HG02610 (cell line): ENCODE measurements around the gene SAE1.
"Not testable (repeated sequence)": the region's sequence is repeated elsewhere in the genome, so short reads cannot be mapped to it uniquely, and the experiment has no call there.

Source experiments
- ATAC-seq: cut with Tn5 transposase; IDR thresholded peaks from one replicate; pipeline ENCODE4 v1.9.1; 2021; ENCODE audit warnings: mild to moderate bottlenecking, moderate library complexity; ENCODE audit not compliant: unreplicated experiment

Gene SAE1

DNA sequence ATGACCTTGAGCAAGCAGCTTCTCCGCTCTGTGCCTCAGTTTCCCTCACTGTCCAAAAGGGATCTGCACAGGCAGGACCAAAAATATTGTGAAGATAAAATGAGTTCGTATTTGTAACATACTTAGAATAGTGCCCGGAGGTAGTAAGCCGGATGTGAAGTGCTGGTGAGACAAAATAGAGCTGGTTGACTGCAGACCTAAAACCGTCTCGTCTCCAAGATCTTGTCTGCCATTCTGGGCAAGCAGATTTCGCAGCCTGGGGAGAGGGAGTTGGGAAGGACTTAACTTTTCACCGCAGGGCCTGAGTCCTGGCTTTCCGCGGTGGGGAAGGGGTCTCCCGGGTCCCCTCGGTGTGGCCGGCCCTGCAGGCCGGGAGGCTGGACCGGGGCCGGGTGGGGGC, 108.5 kb downstream of the SAE1 start:
- no peak for ATAC-seq

GRCh38 chr19:47239610-47240296, 109.1 kb downstream of the SAE1 start:
- ATAC-seq: no peak

- ATAC-seq: no peak
Observed at GRCh38 chr19:47240556-47240955, 109.9 kb downstream of the SAE1 start.

DNA sequence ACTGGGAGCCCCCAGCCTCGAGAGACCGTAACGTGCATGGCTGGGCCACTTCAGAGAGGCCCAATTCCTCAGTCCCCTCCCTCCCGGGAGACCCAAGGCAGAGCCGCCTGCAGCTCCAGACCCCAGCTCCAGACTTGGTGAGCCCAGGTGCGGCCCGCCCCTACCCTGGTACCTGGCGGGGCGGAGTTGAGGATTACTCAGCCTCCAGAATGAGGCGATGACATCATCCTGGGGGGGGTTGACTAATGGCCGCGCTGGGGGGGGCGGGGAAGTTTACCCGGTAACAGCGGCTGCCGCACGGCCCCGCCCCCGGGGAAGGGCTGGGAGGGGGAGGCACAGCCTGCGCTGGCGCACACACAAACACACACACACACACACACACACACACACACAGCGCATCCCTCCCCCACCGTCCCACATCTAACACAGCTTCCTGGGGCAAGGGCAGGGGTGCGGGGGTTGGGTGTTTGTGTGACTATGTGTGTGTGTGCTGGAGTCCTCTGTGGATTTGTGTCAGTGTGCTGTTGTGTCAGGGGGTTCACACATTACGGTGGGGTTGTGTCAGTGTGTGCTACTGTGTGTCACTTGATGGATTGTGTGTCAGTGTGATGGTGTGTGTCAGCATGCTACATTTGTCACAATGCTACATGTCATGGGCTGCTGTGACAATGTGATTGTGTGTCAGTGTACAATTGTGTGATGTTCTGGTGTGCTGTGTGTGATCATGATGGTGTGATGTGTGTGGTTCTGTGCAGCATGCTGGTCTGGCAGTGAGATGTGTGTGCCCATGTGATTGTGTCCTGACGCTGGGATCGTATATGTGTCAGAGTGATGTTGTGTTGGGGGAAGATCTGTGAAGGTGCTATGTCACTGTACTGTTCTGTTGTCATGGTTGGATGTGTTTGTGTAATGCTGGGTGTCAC, 110.6 kb downstream of the SAE1 start:
- no peak for ATAC-seq

DNA sequence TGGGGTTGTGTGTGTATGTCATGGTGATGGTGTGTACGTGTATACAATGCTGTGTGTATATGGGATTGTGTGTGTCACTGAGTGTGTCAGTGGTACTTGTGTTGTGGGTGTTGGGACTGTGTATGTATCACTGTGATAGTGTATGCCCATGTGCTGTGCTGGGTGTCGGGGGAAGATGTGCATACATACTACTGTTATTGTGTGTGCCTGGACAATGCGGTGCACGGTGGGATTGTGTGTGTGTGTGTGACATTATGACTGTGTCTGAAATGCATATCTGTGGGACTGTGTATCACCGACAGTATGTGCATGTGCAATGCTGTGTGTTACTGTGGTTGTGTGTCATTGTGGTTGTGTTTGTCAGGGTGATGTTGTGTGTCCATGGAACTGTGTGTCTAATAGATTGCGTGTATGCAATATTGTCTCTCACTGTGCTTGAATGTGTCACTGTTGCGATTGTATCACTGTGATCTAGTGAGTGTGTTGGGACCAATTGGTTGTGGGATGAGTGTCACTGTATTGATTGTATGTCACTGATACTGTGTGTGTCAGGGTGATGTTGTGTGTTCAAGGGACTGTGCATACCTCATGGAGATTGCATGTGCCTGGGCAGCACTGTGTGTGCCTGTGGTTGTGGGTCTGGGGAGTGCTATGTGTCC, 111.4 kb downstream of the SAE1 start:
- ATAC-seq: no peak

DNA sequence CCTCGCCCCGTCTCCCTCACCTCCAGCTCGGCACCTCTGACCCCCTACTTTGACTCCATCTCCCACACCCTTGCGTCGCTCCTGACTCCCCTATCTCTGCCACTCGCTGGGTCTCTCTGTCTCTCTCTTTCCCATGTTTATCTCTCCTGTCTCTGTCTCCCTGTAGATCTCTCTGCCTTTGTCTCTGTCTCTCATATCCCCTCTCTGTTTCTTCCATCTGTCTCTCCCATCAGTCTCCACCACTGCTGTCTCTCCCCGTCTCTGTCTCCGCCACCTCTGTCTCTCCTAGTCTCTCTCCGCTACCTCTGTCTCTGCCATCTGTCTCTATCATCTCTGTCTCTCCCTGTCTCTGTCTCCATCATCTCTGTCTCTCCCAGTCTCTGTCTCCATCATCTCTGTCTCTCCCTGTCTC, 112.7 kb downstream of the SAE1 start:
- ATAC-seq: no peak

DNA sequence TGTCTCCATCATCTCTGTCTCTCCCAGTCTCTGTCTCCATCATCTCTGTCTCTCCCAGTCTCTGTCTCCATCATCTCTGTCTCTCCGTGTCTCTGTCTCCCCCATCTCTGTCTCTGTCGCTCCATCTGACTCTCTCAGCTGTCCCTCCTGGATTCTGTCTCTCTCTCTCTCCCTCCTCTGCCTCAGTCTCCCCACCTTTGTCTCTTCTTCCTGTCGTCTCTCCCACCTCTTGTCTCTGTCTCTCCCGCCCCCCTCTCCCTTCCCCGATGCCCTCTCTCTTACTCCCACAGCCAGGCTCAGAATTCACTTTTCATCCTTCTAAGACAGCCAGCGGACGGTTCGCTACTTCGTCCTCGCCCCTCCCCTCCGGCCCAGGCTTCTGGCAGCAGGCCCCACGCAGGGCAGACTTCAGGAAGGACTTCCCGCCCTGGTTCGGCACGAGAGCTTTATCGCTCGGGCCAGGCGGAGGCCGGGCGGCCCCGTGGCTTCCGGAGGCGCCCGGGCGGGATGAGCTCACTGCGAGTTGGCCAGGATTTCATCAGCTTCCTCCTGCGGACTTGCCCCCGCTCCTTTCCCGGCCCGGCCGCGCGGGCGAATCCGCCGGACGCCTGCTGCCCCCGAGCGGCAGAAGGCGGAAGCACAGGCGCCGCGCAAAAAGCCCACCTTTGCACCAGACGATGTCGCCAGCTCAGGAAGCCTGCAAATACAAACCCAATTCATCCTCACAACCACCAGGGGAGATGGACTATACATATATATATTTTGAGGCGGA, 113.3 kb downstream of the SAE1 start:
- peak; percentile 62 for ATAC-seq

DNA sequence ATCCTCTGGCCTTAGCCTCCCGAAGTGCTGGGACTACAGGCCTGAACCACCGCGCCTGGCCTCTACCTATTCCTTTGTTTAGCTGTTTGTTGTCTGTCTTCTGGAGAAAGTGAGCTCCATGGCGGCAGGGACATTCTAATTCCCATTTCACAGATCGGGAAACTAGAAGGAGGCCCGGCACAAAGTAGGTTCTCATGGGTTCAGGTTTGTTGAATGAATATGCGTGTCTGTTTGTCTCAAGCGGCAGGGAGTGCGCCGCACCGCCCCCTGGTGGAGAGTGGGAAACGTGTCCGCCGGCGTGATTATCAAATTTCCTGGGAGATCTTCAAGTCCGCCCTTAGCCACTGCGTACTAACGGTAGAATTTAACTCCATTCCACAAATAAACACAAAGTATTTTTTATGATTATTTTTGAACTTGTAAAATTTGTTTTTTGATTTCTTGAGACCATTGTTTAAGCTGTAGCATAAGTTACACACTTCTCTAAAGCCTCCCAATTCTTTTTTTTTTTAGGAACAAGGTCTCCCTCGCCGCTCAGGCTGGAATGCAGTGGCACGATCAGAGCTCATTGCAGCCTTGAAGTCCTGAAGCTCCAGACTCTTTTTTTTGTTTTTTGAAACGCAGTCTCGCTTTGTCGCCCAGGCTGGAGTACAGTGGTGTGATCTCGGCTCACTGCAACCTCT, 116.8 kb downstream of the SAE1 start:
- ATAC-seq: no peak

DNA sequence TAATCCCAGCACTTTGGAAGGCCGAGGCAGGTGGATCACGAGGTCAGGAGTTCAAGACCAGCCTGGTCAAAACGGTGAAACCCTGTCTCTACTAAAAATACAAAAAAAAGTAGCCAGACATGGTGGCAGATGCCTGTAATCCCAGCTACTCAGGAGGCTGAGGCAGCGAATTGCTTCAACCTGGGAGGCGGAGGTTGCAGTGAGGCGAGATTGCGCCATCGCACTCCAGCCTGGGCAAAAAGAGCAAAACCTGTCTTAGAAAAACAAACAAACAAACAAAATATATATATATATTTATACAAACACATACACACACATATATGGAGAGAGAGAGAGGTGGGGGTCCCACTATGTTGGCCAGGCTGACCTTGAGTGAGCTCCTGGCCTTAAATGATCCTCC, 122.4 kb downstream of the SAE1 start:
- not testable (repeated sequence) for ATAC-seq

DNA sequence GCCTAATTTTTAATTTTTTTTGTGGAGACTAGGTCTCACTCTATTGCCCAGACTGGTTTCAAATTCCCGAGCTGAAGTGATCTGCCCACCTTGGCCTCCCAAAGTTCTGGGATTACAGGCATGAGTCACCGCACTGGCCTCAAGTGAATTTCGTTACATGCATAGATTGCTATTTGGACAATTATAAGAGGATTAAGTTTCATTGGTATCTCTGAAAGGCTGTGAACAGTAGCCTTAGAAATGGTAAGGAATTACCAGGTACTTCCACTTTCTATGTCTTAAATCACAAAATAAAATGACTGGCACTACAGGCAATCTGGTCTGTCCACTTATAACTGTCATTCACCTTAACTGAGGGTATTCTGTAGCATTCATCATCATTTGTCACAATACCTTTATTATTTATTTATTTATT, 122.8 kb downstream of the SAE1 start:
- ATAC-seq: no peak

DNA sequence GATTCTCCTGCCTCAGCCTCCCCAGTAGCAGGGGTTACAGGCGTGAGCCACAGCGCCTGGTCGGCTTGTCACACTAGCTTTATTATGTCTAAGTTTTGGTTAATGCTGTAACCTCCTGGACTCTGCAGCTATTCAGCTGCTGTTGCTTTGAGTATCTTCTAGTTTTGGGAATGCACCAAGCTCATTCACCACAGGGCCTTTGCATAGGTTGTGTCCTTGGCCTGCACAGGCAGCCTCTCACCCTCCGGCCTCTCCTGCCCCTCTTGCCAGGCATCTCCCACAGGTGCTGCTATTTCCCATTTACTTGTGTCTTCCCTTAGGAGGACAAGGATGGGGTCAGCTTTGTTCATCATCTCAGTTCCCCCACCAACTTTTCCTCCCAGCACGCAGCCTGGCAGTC, 123.3 kb downstream of the SAE1 start:
- ATAC-seq: no peak

DNA sequence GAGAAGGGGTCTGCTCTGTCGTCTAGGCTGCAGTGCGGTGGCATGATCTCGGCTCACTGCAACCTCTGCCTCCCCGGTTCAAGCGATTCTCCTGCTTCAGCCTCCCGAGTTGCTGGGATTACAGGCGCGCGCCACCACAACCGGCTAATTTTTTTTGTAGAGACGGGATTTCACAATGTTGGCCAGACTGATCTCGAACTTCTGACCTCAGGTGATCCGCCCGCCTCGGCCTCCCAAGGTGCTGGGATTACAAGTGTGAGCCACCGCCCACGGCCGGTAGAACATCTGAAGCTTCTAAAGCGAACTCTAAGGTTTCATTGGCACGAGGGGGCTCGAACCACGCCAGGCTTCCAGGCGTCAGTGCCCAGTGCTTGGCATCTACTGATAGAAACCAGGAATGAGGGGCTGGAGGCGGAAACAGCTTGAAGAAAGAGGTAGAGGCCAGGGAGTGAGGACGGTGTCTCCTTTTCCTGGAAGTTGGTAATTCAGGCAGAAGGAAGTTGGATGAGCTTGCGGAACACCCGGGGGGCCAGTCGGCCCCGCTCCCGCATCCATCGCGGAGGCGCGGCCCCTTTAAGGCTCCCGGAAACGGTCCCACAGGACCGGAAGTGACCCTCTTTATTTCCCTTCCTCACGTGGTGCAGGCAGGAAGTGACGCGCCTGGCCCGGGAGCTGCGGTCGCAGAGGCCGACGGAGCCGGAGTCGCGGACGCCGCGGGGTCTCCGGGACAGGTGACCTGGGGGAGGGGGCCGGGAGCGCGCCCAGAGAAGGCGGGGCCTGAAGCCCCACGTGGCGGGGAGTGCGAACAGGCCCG, 125.5 kb downstream of the SAE1 start, which contains the start of gene CCDC9:
CCDC9 (plus strand) TSS at position 647 of the 814 bp plus-strand sequence. CDS start 1,876 bp downstream, outside the sequence.
- peak; percentile 45 for ATAC-seq

- ATAC-seq: peak; percentile 71
Observed at GRCh38 chr19:47256693-47257410, 126.2 kb downstream of the SAE1 start.

DNA sequence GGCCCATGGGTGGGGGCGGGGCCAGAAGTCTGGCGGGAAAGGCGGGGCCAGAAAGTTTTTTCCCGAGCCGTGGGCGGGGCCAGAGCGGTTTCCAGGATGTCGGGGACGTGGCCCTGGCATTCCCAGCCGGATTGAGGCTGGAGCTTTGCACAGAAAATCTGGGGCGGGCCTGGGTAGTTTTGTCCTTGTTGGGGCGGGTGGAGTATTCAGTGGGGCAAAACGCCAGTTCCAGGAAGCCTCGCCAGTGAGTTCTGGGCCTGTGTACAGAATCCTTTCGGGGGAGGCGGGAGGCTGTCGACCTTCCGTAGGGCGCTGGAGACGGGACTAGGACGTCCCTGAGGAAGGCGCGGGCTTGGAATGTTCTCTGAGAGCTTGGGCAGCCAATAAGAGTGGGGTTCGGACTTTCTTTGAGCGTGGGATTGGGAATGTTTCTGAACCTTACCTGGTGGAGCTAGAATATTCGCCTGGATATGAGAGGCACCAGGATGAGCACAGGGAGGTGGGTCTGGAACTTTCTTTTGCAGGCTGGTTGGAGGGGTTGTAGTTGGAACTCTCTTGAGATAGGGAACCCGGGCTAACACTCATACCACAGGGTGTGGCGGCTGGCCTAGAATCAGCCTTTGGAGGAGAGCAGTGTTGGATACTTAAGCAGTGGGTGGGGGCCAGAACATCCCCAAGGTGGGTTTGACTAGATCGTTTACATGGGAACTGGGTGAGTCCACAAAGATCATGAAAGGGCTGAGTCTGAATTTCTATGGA, 127.0 kb downstream of the SAE1 start:
- ATAC-seq: no peak

DNA sequence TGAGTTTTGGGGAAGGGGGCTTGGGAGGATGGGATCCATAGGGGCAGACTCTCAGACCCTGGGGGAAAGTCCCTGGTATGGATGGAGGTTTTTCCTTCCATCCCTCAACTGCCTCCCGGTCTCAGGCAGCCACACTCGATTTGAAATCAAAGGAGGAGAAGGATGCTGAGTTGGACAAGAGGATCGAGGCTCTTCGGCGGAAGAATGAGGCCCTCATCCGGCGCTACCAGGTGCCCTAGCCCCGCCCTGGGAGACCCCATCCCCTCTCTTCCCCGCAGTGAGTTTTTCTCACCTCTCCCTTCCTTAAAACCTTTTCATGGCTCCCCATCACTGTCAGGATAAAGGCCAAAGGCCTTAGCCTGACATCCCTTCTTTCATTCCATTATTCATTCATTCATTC, 127.8 kb downstream of the SAE1 start:
- no peak for ATAC-seq

DNA sequence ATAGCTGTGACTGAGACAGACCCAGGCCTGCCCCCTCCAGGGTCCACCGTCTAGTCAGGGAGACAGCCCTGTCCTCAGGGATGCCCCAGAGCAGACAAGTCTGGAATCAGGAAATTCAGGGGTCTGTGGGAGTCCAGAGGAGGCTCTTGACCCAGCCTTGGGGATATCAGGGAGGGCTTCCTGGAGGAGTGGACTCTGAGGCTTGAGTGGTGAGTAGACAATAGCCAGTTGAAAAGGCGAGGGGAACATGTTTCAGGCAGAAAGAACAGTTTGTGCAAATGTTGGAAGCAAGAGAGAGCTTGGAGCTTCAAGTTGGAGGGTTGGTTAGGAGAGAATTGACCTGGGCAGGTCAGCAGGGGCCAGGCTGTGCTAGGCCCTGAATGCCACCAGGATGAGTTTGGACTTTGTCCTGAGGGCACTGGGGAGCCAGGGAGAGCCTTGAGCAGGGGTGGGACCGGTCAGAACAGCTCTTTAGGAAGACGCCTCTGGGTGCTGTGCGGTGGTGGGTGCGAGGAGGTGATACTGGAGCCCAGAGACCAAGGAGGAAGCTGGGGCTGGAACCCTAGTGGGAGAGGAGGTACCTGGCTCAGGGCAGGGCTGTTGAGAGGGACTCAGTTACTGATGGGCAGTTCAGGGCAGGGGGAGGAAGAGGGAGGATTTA, 128.4 kb downstream of the SAE1 start:
- no peak for ATAC-seq
